Measurements from ENCODE around the gene VWA3B. TPM values are rescaled to one million over a fixed set of nuclear protein-coding genes. Genes with fewer than 3 reads are reported as not detected.

The VWA3B gene
- polyA plus RNA-seq, 2 of the 4 experiments (the other 2 are of a cell fraction) = not detected

- FAIRE-seq (no peak), ATAC-seq (no peak), DNase-seq (ENCODE audit: low read depth in 1 of 2, low spot score in 1 of 2) (no peak)
- WGBS (ENCODE audit: missing lambda C conversion rate) = 39% methylated on average over 7 of the region's 8 CpGs
- Histone ChIP-seq H3K9me3 (no peaks in the 10 kb centered on the region), H3K4me3 (no peak overlapping the region), H3K27ac (no peak overlapping the region), H3K4me2 (no peak overlapping the region), H3K4me1 (no peaks in the 10 kb centered on the region)
- CTCF ChIA-PET = no interaction called here
- POLR2A ChIA-PET = no interaction called here
- TF ChIP-seq HEYL (CRISPR knock-in tag; IDR thresholded peaks at IDR 0.05) = no peak
- no peak for TF ChIP-seq EP300 (IDR thresholded peaks at IDR 0.05)
- TF ChIP-seq EHF (CRISPR knock-in tag; IDR thresholded peaks at IDR 0.05) = no peak
- TF ChIP-seq RFX5 (IDR thresholded peaks at IDR 0.05) = no peak
- TF ChIP-seq HOXB13 (CRISPR knock-in tag; IDR thresholded peaks at IDR 0.05; ENCODE audit: low read depth) = no peak
- TF ChIP-seq NPAS2 (CRISPR knock-in tag; IDR thresholded peaks at IDR 0.05; ENCODE audit: borderline replicate concordance) = no peak
- TF ChIP-seq FOSL2 (IDR thresholded peaks at IDR 0.05) = no peak
- TF ChIP-seq FOSL2 (CRISPR knock-in tag; IDR thresholded peaks at IDR 0.05) = no peak
- TF ChIP-seq CBX2 (IDR thresholded peaks at IDR 0.05; ENCODE audit: borderline replicate concordance, low read depth) = no peak
- no peak for TF ChIP-seq KDM5A (IDR thresholded peaks at IDR 0.05)
- TF ChIP-seq ZFP36 (IDR thresholded peaks at IDR 0.05; ENCODE audit: borderline replicate concordance, partially characterized antibody) = no peak
- no peak for TF ChIP-seq BHLHE40 (IDR thresholded peaks at IDR 0.05; ENCODE audit: low read depth, low read length)
- TF ChIP-seq RAD21 (conservative IDR thresholded peaks at IDR 0.05 in 1 of 2, IDR thresholded peaks at IDR 0.05 in 1 of 2) = no peak
- TF ChIP-seq FOSB (CRISPR knock-in tag; IDR thresholded peaks at IDR 0.05) = no peak
These were observed 71.3 kb downstream of the VWA3B start for GRCh38 chr2:98158305-98158704.

GRCh38 chr2:98160554-98160953 lies 73.6 kb downstream of the VWA3B start:
- FAIRE-seq (no peak), ATAC-seq (no peak), DNase-seq (ENCODE audit: low read depth in 1 of 2, low spot score in 1 of 2) (no peak)
- CTCF ChIA-PET = no interaction called here
- Histone ChIP-seq H3K4me2 (no peak overlapping the region), H3K27ac (no peak overlapping the region), H3K4me3 (no peak overlapping the region), H3K4me1 (no peaks in the 10 kb centered on the region), H3K9me3 (no peaks in the 10 kb centered on the region)
- WGBS (ENCODE audit: missing lambda C conversion rate) = 65% methylated on average over 3 of the region's 4 CpGs
- POLR2A ChIA-PET = no interaction called here
- TF ChIP-seq CHD2 (IDR thresholded peaks at IDR 0.05; ENCODE audit: low read length, partially characterized antibody) (no peak), FOXS1 (CRISPR knock-in tag; IDR thresholded peaks at IDR 0.05) (no peak)

DNA sequence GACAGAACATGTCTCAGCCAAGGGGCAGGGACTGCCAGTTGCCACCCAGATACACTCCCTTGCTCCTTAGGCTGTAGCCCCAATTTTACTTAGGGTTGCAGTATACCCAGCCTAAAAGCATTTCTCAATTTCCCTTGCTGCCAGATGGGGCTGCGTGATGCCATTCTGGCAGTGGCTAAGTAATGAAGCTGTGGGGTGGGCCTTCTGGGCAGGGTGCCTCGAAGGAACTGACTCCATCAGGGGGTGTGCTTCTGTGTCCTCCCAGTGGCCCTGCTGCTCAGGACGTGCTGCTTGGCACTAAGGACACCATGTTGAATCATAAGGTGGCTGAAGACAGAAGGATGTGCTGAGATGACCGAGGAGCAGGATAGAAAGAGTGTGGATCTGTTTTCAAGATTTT lies 74.2 kb downstream of the VWA3B start:
- H3K9me3 ChIP-seq = no peaks in the 10 kb centered on the region
- H3K4me3 ChIP-seq = no peak overlapping the region
- no peak overlapping the region for H3K27ac ChIP-seq
- CTCF ChIA-PET = no interaction called here
- FAIRE-seq = no peak
- DNase-seq (ENCODE audit: low read depth in 1 of 2, low spot score in 1 of 2) = no peak
- H3K4me2 ChIP-seq = no peak overlapping the region
- WGBS (ENCODE audit: missing lambda C conversion rate) = 38% methylated on average over 4 of the region's 4 CpGs
- ATAC-seq = no peak
- POLR2A ChIA-PET = no interaction called here
- H3K4me1 ChIP-seq = no peaks in the 10 kb centered on the region
- no peak for TF ChIP-seq RFX5 (IDR thresholded peaks at IDR 0.05)
- TF ChIP-seq, protein P1, sequence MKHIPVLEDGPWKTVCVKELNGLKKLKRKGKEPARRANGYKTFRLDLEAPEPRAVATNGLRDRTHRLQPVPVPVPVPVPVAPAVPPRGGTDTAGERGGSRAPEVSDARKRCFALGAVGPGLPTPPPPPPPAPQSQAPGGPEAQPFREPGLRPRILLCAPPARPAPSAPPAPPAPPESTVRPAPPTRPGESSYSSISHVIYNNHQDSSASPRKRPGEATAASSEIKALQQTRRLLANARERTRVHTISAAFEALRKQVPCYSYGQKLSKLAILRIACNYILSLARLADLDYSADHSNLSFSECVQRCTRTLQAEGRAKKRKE (CRISPR knock-in tag; IDR thresholded peaks at IDR 0.05; ENCODE audit: low read depth) = no peak
- TF ChIP-seq RNF2 (IDR thresholded peaks at IDR 0.05; ENCODE audit: borderline replicate concordance, low read depth) = no peak
- TF ChIP-seq FOSL2 (IDR thresholded peaks at IDR 0.05) = no peak
- TF ChIP-seq FOSL2 (CRISPR knock-in tag; IDR thresholded peaks at IDR 0.05) = no peak
- no peak for TF ChIP-seq HOXA7 (CRISPR knock-in tag; IDR thresholded peaks at IDR 0.05)
- TF ChIP-seq HEYL (CRISPR knock-in tag; IDR thresholded peaks at IDR 0.05) = no peak
- no peak for TF ChIP-seq KDM5A (IDR thresholded peaks at IDR 0.05)

DNA sequence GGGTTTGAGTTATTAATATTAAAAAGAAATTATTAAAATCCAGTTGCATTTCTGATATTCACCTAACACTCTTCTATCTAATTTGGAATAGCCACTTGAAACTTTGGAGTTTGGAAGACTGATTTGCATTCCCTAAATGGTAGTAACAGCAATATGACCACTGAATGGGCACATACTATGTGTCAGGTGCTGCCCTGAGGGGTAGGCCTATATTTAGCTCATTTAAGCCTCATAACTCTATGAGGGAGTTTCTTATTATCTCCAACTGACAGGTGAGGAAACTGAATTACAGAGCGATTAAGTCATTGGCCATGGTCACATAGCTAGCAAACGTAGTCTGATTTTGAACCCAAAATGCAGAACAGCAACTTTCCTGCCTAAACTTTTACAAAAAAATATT lies 77.3 kb downstream of the VWA3B start:
- Histone ChIP-seq H3K4me1 (no peaks in the 10 kb centered on the region), H3K4me2 (no peak overlapping the region), H3K4me3 (no peak overlapping the region), H3K27ac (no peak overlapping the region), H3K9me3 (no peaks in the 10 kb centered on the region)
- WGBS (ENCODE audit: missing lambda C conversion rate) = 76% methylated on average over 2 of the region's 2 CpGs
- ATAC-seq = no peak
- DNase-seq (ENCODE audit: low read depth in 1 of 2, low spot score in 1 of 2) = no peak
- POLR2A ChIA-PET = no interaction called here
- FAIRE-seq = no peak
- TF ChIP-seq EHMT2 (IDR thresholded peaks at IDR 0.05; ENCODE audit: low read depth) (no peak), CHD4 (IDR thresholded peaks at IDR 0.05; ENCODE audit: borderline replicate concordance) (no peak), SMC3 (IDR thresholded peaks at IDR 0.05) (no peak), NFE2L2 (conservative IDR thresholded peaks at IDR 0.05; ENCODE audit: low read length) (no peak), SREBF2 (IDR thresholded peaks at IDR 0.05) (no peak), HES2 (IDR thresholded peaks at IDR 0.05) (no peak), EHF (CRISPR knock-in tag; IDR thresholded peaks at IDR 0.05) (no peak), RAD21 (conservative IDR thresholded peaks at IDR 0.05 in 1 of 2, IDR thresholded peaks at IDR 0.05 in 1 of 2) (no peak), E2F6 (IDR thresholded peaks at IDR 0.05; ENCODE audit: borderline replicate concordance, low read depth) (no peak)
- CTCF ChIA-PET = no interaction called here
